Activated CD4-positive, alpha-beta T cell treated with anti-CD3 and anti-CD28 coated beads, Interleukin-10, Interleukin-2, amounts not matched to agents 100 ng/mL and 50 ng/mL, durations not matched to agents 16 hours and 8 hours (primary cell): ENCODE results near the gene TPRX1.
"Not testable (repeated sequence)": the region's sequence is repeated elsewhere in the genome, so short reads cannot be mapped to it uniquely, and the experiment has no call there.

ENCODE experiments used
- DNase-seq: peaks from one replicate; pipeline ENCODE4 v3.0.0-alpha.2; 2020

The TPRX1 gene

GRCh38 chr19:47804451-47804850 lies at the start of gene TPRX1:
Gene TPRX1, minus strand, starts transcription at chr19:47804551. Its CDS starts 12 bp downstream, at chr19:47804539.
- not testable (repeated sequence) for DNase-seq

- DNase-seq = no peak
Measured at GRCh38 chr19:47853003-47853402, 48.7 kb upstream of the TPRX1 start.

- peak; percentile 30 for DNase-seq
Measured at GRCh38 chr19:47848823-47849473, 44.6 kb upstream of the TPRX1 start.

- DNase-seq = no peak
Measured at GRCh38 chr19:47848425-47848822, 44.1 kb upstream of the TPRX1 start.

GRCh38 chr19:47842941-47843340 lies 38.6 kb upstream of the TPRX1 start:
- DNase-seq = no peak

GRCh38 chr19:47839913-47840312 lies 35.6 kb upstream of the TPRX1 start:
- no peak for DNase-seq

GRCh38 chr19:47839411-47839810 lies 35.1 kb upstream of the TPRX1 start:
- no peak for DNase-seq

- no peak for DNase-seq
Measured at GRCh38 chr19:47836038-47836437, 31.7 kb upstream of the TPRX1 start.

- no peak for DNase-seq
Measured at GRCh38 chr19:47832723-47833122, 28.4 kb upstream of the TPRX1 start.

- no peak for DNase-seq
Measured at GRCh38 chr19:47826800-47827199, 22.4 kb upstream of the TPRX1 start.

- DNase-seq = no peak
Measured at GRCh38 chr19:47824396-47824795, 20.0 kb upstream of the TPRX1 start.

GRCh38 chr19:47821460-47822020 lies 17.2 kb upstream of the TPRX1 start, which contains the start of gene CRX:
Gene CRX, plus strand, starts transcription at chr19:47821937. Its CDS starts 12,507 bp downstream, at chr19:47834444.
- DNase-seq = no peak

GRCh38 chr19:47820410-47820809 lies 16.1 kb upstream of the TPRX1 start:
- DNase-seq = no peak

- DNase-seq = no peak
Measured at GRCh38 chr19:47819858-47820257, 15.5 kb upstream of the TPRX1 start.

GRCh38 chr19:47818221-47818620 lies 13.9 kb upstream of the TPRX1 start:
- DNase-seq = not testable (repeated sequence)

- DNase-seq = not testable (repeated sequence)
Measured at GRCh38 chr19:47816270-47816669, 11.9 kb upstream of the TPRX1 start.

- DNase-seq = no peak
Measured at GRCh38 chr19:47813995-47814328, 9.6 kb upstream of the TPRX1 start.

GRCh38 chr19:47813304-47813994 lies 9.1 kb upstream of the TPRX1 start:
- peak; percentile 82 for DNase-seq

GRCh38 chr19:47806435-47806834 lies 2.1 kb upstream of the TPRX1 start:
- DNase-seq = no peak

GRCh38 chr19:47805313-47805712 lies 962 bp upstream of the TPRX1 start:
- no peak for DNase-seq

GRCh38 chr19:47803671-47804070 lies 680 bp downstream of the TPRX1 start:
- not testable (repeated sequence) for DNase-seq

- not testable (repeated sequence) for DNase-seq
Measured at GRCh38 chr19:47803148-47803547, 1.2 kb downstream of the TPRX1 start.

GRCh38 chr19:47802521-47803043 lies 1.8 kb downstream of the TPRX1 start:
- no peak for DNase-seq

- DNase-seq = no peak
Measured at GRCh38 chr19:47801270-47801669, 3.1 kb downstream of the TPRX1 start.
